Nephron (organoid): ENCODE results near the gene GCFC2.
"Not testable (repeated sequence)": the region's sequence is repeated elsewhere in the genome, so short reads cannot be mapped to it uniquely, and the experiment has no call there.

Source experiments
- H3K27ac Mint-ChIP-seq, 3 experiments: 2 replicates each; pipeline ENCODE4 v1.8.0; 2020; ENCODE audit warnings: mixed read lengths in 3 of 3, mild to moderate bottlenecking in 2 of 3, moderate library complexity in 1 of 3
- H3K27me3 Mint-ChIP-seq: 2 replicates; pipeline ENCODE4 v1.8.0; 2021; ENCODE audit warnings: low read depth, mild to moderate bottlenecking, moderate library complexity, mixed read lengths
- H3K36me3 Mint-ChIP-seq: 2 replicates; pipeline ENCODE4 v1.8.0; 2020; ENCODE audit warnings: low read depth, mixed read lengths
- H3K4me1 Mint-ChIP-seq: 2 replicates; pipeline ENCODE4 v1.8.0; 2020; ENCODE audit warnings: mixed read lengths
- H3K4me3 Mint-ChIP-seq, 3 experiments: 2 replicates each; pipeline ENCODE4 v1.8.0; 2020; ENCODE audit warnings: mild to moderate bottlenecking in 3 of 3, mixed read lengths in 3 of 3, moderate library complexity in 2 of 3
- H3K9me3 Mint-ChIP-seq: 2 replicates; pipeline ENCODE4 v1.8.0; 2020; ENCODE audit warnings: mixed read lengths
- CTCF ChIP-seq, 3 experiments: fragments of 200-600 bp; sonication (generic); IDR thresholded peaks; one replicate each; pipeline ENCODE4 v1.5.0; 2021; ENCODE audit warnings: antibody characterized with exemption in 3 of 3; ENCODE audit not compliant: unreplicated experiment in 3 of 3

Gene GCFC2

GRCh38 chr2:75698918-75699317, 11.8 kb downstream of the GCFC2 start:
- TF ChIP-seq CTCF (IDR thresholded peaks at IDR 0.05; ENCODE audit: unreplicated experiment in 3 of 3), result no peak
- no peaks in the 10 kb centered on the region for H3K9me3 Mint-ChIP-seq
- no peaks in the 10 kb centered on the region for H3K27me3 Mint-ChIP-seq

GRCh38 chr2:75688196-75688595, 22.5 kb downstream of the GCFC2 start:
- peaks cover 13% of the 10 kb centered on the region for H3K9me3 Mint-ChIP-seq
- no peaks in the 10 kb centered on the region for H3K4me1 Mint-ChIP-seq
- no peak overlapping the region for H3K4me3 Mint-ChIP-seq
- no peak for TF ChIP-seq CTCF (IDR thresholded peaks at IDR 0.05; ENCODE audit: unreplicated experiment in 3 of 3)
- no peaks in the 10 kb centered on the region for H3K27me3 Mint-ChIP-seq
- peaks cover 64% of the 10 kb centered on the region for H3K36me3 Mint-ChIP-seq
- H3K27ac Mint-ChIP-seq, result no peak overlapping the region

More at GRCh38 chr2:75698918-75699317, 11.8 kb downstream of the GCFC2 start:
- no peaks in the 10 kb centered on the region for H3K4me1 Mint-ChIP-seq
- H3K27ac Mint-ChIP-seq, result no peak overlapping the region
- no peak overlapping the region for H3K4me3 Mint-ChIP-seq
- H3K36me3 Mint-ChIP-seq, result peaks cover 73% of the 10 kb centered on the region

GRCh38 chr2:75683430-75683829, 27.3 kb downstream of the GCFC2 start:
- H3K36me3 Mint-ChIP-seq, result peaks cover 73% of the 10 kb centered on the region
- not testable (repeated sequence) for H3K27me3 Mint-ChIP-seq, H3K4me1 Mint-ChIP-seq, H3K27ac Mint-ChIP-seq, H3K4me3 Mint-ChIP-seq
- peaks cover 13% of the 10 kb centered on the region for H3K9me3 Mint-ChIP-seq

- peaks cover 7% of the 10 kb centered on the region for H3K9me3 Mint-ChIP-seq
- H3K36me3 Mint-ChIP-seq, result peaks cover 69% of the 10 kb centered on the region
- H3K4me3 Mint-ChIP-seq, result no peak overlapping the region
- H3K4me1 Mint-ChIP-seq, result peaks cover 9% of the 10 kb centered on the region
- H3K27ac Mint-ChIP-seq, result peak overlapping the region; percentile 9 to 67 (median 23)
- no peak for TF ChIP-seq CTCF (IDR thresholded peaks at IDR 0.05; ENCODE audit: unreplicated experiment in 3 of 3)
- H3K27me3 Mint-ChIP-seq, result no peaks in the 10 kb centered on the region
Observed at GRCh38 chr2:75680402-75680801, 30.3 kb downstream of the GCFC2 start.

GRCh38 chr2:75679556-75679955, 31.2 kb downstream of the GCFC2 start:
- TF ChIP-seq CTCF (IDR thresholded peaks at IDR 0.05; ENCODE audit: unreplicated experiment in 3 of 3), result no peak
- H3K27me3 Mint-ChIP-seq, result no peaks in the 10 kb centered on the region
- no peak overlapping the region for H3K4me3 Mint-ChIP-seq
- peaks cover 9% of the 10 kb centered on the region for H3K4me1 Mint-ChIP-seq
- no peak overlapping the region for H3K27ac Mint-ChIP-seq
- peaks cover 4% of the 10 kb centered on the region for H3K9me3 Mint-ChIP-seq
- peaks cover 61% of the 10 kb centered on the region for H3K36me3 Mint-ChIP-seq

GRCh38 chr2:75676464-75676863, 34.3 kb downstream of the GCFC2 start:
- peaks cover 9% of the 10 kb centered on the region for H3K4me1 Mint-ChIP-seq
- H3K36me3 Mint-ChIP-seq, result peaks cover 48% of the 10 kb centered on the region
- no peak overlapping the region for H3K27ac Mint-ChIP-seq
- no peak overlapping the region for H3K4me3 Mint-ChIP-seq
- H3K9me3 Mint-ChIP-seq, result no peaks in the 10 kb centered on the region
- H3K27me3 Mint-ChIP-seq, result no peaks in the 10 kb centered on the region
- TF ChIP-seq CTCF (IDR thresholded peaks at IDR 0.05; ENCODE audit: unreplicated experiment in 3 of 3), result no peak
